Measurements from ENCODE around the gene CLCF1. TPM values are rescaled to one million over a fixed set of nuclear protein-coding genes. Genes with fewer than 3 reads are reported as not detected.

The CLCF1 gene
- total RNA-seq, 2 donors from 2014 or later: 0.22 to 0.93 TPM

- H3K27ac Mint-ChIP-seq: no peak overlapping the region
- DNase-seq (no peak), ATAC-seq (replicated peaks in 1 of 2) (peak in 1 of 2 donors; percentile 15)
- no peaks in the 10 kb centered on the region for H3K9me3 Mint-ChIP-seq
- peak overlapping the region in 1 of 2 donors; percentile 77 for H3K4me3 Mint-ChIP-seq
- no peaks in the 10 kb centered on the region for H3K36me3 Mint-ChIP-seq (ENCODE audit: insufficient read depth in 2 of 2)
- H3K4me1 Mint-ChIP-seq (ENCODE audit: low read depth): peaks cover 49% of the 10 kb centered on the region
- peaks cover 70% of the 10 kb centered on the region for H3K27me3 Mint-ChIP-seq (ENCODE audit: low read depth)
Measured at GRCh38 chr11:67372321-67372992, 941 bp downstream of the CLCF1 start.

GRCh38 chr11:67371911-67372320 lies 1.5 kb downstream of the CLCF1 start:
- Mint-ChIP-seq H3K9me3 (no peaks in the 10 kb centered on the region), H3K4me1 (ENCODE audit: low read depth) (peaks cover 49% of the 10 kb centered on the region), H3K4me3 (peak overlapping the region; percentile 77 to 84), H3K27ac (no peak overlapping the region), H3K36me3 (ENCODE audit: insufficient read depth in 2 of 2) (no peaks in the 10 kb centered on the region), H3K27me3 (ENCODE audit: low read depth) (peaks cover 70% of the 10 kb centered on the region)
- DNase-seq (no peak), ATAC-seq (replicated peaks in 1 of 2) (no peak)

- Mint-ChIP-seq H3K27me3 (ENCODE audit: low read depth) (peaks cover 65% of the 10 kb centered on the region), H3K4me1 (ENCODE audit: low read depth) (peaks cover 49% of the 10 kb centered on the region), H3K27ac (no peak overlapping the region), H3K4me3 (peak overlapping the region; percentile 77 to 84), H3K9me3 (no peaks in the 10 kb centered on the region), H3K36me3 (ENCODE audit: insufficient read depth in 2 of 2) (no peaks in the 10 kb centered on the region)
- no peak for DNase-seq
- no peak for ATAC-seq (replicated peaks in 1 of 2)
Measured at GRCh38 chr11:67371189-67371910, 2.0 kb downstream of the CLCF1 start.

- peaks cover 49% of the 10 kb centered on the region for H3K4me1 Mint-ChIP-seq (ENCODE audit: low read depth)
- ATAC-seq (replicated peaks in 1 of 2): no peak
- peaks cover 57% of the 10 kb centered on the region for H3K27me3 Mint-ChIP-seq (ENCODE audit: low read depth)
- no peaks in the 10 kb centered on the region for H3K9me3 Mint-ChIP-seq
- DNase-seq: no peak
- H3K4me3 Mint-ChIP-seq: no peak overlapping the region
- H3K27ac Mint-ChIP-seq: no peak overlapping the region
- no peaks in the 10 kb centered on the region for H3K36me3 Mint-ChIP-seq (ENCODE audit: insufficient read depth in 2 of 2)
Measured at GRCh38 chr11:67370351-67371076, 2.9 kb downstream of the CLCF1 start.

GRCh38 chr11:67369801-67370284 lies 3.6 kb downstream of the CLCF1 start:
- H3K4me1 Mint-ChIP-seq (ENCODE audit: low read depth): peaks cover 49% of the 10 kb centered on the region
- DNase-seq: no peak
- no peak overlapping the region for H3K4me3 Mint-ChIP-seq
- H3K9me3 Mint-ChIP-seq: no peaks in the 10 kb centered on the region
- no peak for ATAC-seq (replicated peaks in 1 of 2)
- no peak overlapping the region for H3K27ac Mint-ChIP-seq
- H3K36me3 Mint-ChIP-seq (ENCODE audit: insufficient read depth in 2 of 2): no peaks in the 10 kb centered on the region
- peaks cover 56% of the 10 kb centered on the region for H3K27me3 Mint-ChIP-seq (ENCODE audit: low read depth)

GRCh38 chr11:67369275-67369674 lies 4.1 kb downstream of the CLCF1 start:
- DNase-seq (no peak), ATAC-seq (replicated peaks in 1 of 2) (no peak)
- no peaks in the 10 kb centered on the region for H3K9me3 Mint-ChIP-seq
- no peaks in the 10 kb centered on the region for H3K36me3 Mint-ChIP-seq (ENCODE audit: insufficient read depth in 2 of 2)
- H3K27ac Mint-ChIP-seq: no peak overlapping the region
- H3K4me3 Mint-ChIP-seq: peak overlapping the region in 1 of 2 donors; percentile 13
- peaks cover 49% of the 10 kb centered on the region for H3K4me1 Mint-ChIP-seq (ENCODE audit: low read depth)
- peaks cover 52% of the 10 kb centered on the region for H3K27me3 Mint-ChIP-seq (ENCODE audit: low read depth)

GRCh38 chr11:67368621-67369020 lies 4.8 kb downstream of the CLCF1 start:
- Mint-ChIP-seq H3K27me3 (ENCODE audit: low read depth) (peaks cover 46% of the 10 kb centered on the region), H3K4me1 (ENCODE audit: low read depth) (peaks cover 45% of the 10 kb centered on the region), H3K4me3 (peak overlapping the region in 1 of 2 donors; percentile 20), H3K36me3 (ENCODE audit: insufficient read depth in 2 of 2) (no peaks in the 10 kb centered on the region), H3K27ac (peak overlapping the region; percentile 44), H3K9me3 (no peaks in the 10 kb centered on the region)
- DNase-seq (peak; percentile 42 to 61), ATAC-seq (replicated peaks in 1 of 2) (peak; percentile 64 to 68)

GRCh38 chr11:67367761-67368227 lies 5.6 kb downstream of the CLCF1 start:
- no peak overlapping the region for H3K27ac Mint-ChIP-seq
- peaks cover 45% of the 10 kb centered on the region for H3K4me1 Mint-ChIP-seq (ENCODE audit: low read depth)
- no peaks in the 10 kb centered on the region for H3K9me3 Mint-ChIP-seq
- no peak for ATAC-seq (replicated peaks in 1 of 2)
- H3K4me3 Mint-ChIP-seq: no peak overlapping the region
- DNase-seq: no peak
- no peaks in the 10 kb centered on the region for H3K36me3 Mint-ChIP-seq (ENCODE audit: insufficient read depth in 2 of 2)
- H3K27me3 Mint-ChIP-seq (ENCODE audit: low read depth): peaks cover 46% of the 10 kb centered on the region

- no peaks in the 10 kb centered on the region for H3K9me3 Mint-ChIP-seq
- H3K4me3 Mint-ChIP-seq: no peak overlapping the region
- H3K27ac Mint-ChIP-seq: no peak overlapping the region
- peaks cover 45% of the 10 kb centered on the region for H3K4me1 Mint-ChIP-seq (ENCODE audit: low read depth)
- no peak for ATAC-seq (replicated peaks in 1 of 2)
- H3K27me3 Mint-ChIP-seq (ENCODE audit: low read depth): peaks cover 52% of the 10 kb centered on the region
- H3K36me3 Mint-ChIP-seq (ENCODE audit: insufficient read depth in 2 of 2): no peaks in the 10 kb centered on the region
- DNase-seq: no peak
Measured at GRCh38 chr11:67366961-67367760, 6.2 kb downstream of the CLCF1 start.

- H3K4me3 Mint-ChIP-seq: no peak overlapping the region
- no peak for DNase-seq
- H3K36me3 Mint-ChIP-seq (ENCODE audit: insufficient read depth in 2 of 2): no peaks in the 10 kb centered on the region
- no peak for ATAC-seq (replicated peaks in 1 of 2)
- H3K27ac Mint-ChIP-seq: no peak overlapping the region
- H3K27me3 Mint-ChIP-seq (ENCODE audit: low read depth): peaks cover 48% of the 10 kb centered on the region
- H3K4me1 Mint-ChIP-seq (ENCODE audit: low read depth): peaks cover 40% of the 10 kb centered on the region
- H3K9me3 Mint-ChIP-seq: no peaks in the 10 kb centered on the region
Measured at GRCh38 chr11:67366546-67366945, 6.9 kb downstream of the CLCF1 start.

GRCh38 chr11:67365736-67366444 lies 7.5 kb downstream of the CLCF1 start:
- H3K27me3 Mint-ChIP-seq (ENCODE audit: low read depth): peaks cover 41% of the 10 kb centered on the region
- H3K36me3 Mint-ChIP-seq (ENCODE audit: insufficient read depth in 2 of 2): no peaks in the 10 kb centered on the region
- DNase-seq (no peak), ATAC-seq (replicated peaks in 1 of 2) (no peak)
- H3K4me1 Mint-ChIP-seq (ENCODE audit: low read depth): peaks cover 34% of the 10 kb centered on the region
- no peak overlapping the region for H3K4me3 Mint-ChIP-seq
- H3K27ac Mint-ChIP-seq: no peak overlapping the region
- no peaks in the 10 kb centered on the region for H3K9me3 Mint-ChIP-seq
